ELR (cell line): ENCODE results near the gene TUBA3C.
"Not testable (repeated sequence)": the region's sequence is repeated elsewhere in the genome, so short reads cannot be mapped to it uniquely, and the experiment has no call there.

Experiments used
- DNase-seq: peaks from one replicate; pipeline ENCODE4 v3.0.0-alpha.2; 2015; ENCODE audit warnings: low read depth

The TUBA3C gene

DNA sequence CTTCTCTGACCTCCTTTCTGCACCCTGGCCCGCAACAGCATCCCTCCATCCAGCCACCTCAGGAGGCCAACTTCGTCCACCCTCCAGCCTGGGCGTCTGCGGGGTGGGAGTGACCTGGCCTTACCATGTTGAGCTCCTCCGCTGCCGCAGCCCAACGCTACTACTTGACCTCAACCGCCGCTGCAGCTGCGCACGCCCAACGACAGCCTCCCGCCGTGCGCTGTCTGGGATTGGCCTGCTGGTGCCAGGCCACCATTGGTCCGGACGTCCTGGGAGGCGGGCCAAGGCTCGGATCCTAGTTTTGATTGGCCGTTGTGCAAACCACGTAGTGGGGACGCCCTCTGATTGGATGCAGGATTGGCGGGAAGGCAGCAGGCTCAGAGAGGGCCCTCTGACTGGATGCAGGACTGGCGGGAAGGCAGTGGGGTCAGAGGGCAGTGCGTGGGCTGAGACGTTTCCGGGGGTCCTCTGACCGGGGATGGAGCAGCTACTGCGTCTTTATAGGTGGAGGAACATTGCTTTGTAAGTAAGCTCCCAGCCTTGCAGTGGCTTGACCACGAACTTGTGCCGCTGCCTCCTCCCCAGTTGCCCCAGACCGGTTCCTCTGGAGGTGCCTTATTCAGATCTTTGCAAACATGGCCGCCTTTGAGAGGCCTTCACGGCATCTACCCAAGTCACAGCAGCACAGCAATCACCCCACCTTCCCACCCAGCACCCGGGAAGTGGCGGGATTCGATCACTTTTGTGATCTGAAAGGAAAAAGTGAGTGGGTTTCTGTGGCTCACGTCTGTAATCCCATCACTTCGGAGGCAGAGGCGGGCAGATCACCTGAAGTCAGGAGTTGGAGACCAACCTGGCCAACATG, at the start of gene TUBA3C:
TUBA3C (minus strand) TSS at position 204 of the 865 bp plus-strand sequence; CDS start at position 127, 77 bp downstream.
- DNase-seq = no peak

DNA sequence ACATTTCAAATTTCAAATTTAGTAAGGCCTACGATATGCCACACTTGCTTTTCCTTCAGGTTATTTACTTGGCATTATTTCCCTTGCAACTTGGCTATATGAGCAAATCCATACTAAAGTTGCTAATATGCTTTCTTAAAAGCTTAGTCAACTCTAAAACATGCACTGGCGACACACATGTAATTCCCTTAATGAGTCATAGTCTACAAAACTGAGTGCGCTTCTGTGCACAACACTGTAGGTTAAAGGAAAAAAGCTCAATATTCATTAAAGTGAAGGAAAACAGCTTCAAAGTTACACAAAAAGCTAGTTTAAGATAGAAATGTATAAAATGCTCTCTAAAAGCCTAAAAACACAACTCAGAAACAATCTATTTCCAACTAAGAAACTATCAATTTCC, 25.8 kb upstream of the TUBA3C start:
- not testable (repeated sequence) for DNase-seq

DNA sequence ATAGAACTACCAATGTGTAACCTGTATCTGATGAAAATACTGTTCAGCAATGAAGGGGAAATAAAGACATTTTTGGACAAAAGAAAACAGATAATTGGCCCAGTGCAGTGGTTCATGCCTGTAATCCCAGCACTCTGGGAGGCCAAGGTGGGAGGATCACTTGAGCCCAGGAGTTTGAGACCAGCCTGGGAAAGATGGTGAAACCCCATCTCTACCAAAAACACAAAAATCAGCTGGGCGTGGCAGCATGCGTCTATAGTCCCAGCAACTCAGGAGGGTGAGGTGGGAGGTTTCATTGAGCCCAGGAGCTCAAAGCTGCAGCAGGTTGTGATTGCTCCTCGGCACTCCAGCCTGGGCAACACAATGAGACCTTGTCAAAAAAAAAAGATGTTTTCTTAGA, 11.0 kb upstream of the TUBA3C start:
- not testable (repeated sequence) for DNase-seq

GRCh38 chr13:19189911-19190310, 8.3 kb upstream of the TUBA3C start:
- not testable (repeated sequence) for DNase-seq

DNA sequence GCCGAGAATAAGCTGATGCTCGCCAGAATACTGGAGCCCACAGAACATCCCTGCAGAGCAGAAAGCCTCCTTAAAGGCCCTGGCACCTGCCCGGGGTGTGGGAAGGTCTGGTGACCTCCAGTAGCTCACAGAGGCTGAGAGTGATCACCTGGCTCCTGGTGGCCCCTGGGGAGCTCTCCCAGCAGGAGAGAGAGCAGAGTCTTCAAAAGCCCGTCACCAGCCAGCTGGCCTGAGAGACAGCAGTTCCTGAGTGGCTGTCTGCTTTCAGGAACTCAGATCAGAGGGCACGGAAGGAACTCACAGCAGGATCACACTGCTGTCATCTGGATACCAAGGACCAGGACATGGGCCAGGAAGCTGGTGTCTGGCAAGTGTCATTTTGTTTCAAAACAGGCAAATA, 7.7 kb upstream of the TUBA3C start:
- not testable (repeated sequence) for DNase-seq

DNA sequence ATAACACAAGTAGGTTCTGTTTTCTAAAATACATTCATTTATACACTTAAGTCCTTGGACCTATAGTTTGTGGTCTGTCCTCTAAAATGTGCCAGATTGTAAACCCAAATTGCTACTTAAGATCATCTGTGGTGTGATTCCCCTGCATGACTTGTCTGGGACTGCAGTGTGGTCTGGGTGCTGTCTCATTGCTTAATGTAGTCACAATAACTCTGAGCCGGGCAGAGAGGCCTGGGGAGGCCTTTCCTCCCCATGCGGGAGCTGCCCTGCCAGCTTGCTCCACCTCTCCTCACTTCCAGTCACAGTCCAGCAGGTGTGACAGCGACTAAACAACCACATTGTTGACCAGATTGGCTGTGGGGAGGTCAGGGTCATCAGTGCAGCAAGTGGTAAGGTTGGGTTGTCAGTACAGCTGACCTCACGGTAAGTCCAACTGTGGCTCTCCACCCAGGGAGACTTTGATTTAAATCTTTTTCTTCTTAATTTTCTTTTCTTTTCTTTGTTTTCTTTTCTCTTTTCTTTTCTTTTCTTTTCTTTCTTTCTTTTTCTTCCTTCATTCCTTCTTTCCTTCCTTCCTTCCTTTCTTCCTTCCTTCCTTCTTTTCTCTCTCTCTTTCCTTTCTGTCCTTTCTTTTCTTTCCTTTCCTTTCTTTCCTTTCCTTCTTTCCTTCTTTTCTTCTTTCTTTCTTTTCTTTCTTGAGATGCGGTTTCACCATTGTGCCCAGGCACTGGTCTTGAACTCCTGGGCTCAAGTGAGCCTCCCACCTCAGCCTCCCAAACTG, 4.4 kb upstream of the TUBA3C start:
- DNase-seq = no peak

- no peak for DNase-seq
Measured at GRCh38 chr13:19185086-19185864, 3.7 kb upstream of the TUBA3C start.

- no peak for DNase-seq
Measured at GRCh38 chr13:19184176-19184575, 2.6 kb upstream of the TUBA3C start.

- no peak for DNase-seq
Measured at GRCh38 chr13:19183676-19184075, 2.1 kb upstream of the TUBA3C start.

GRCh38 chr13:19182536-19182935, 912 bp upstream of the TUBA3C start:
- no peak for DNase-seq

DNA sequence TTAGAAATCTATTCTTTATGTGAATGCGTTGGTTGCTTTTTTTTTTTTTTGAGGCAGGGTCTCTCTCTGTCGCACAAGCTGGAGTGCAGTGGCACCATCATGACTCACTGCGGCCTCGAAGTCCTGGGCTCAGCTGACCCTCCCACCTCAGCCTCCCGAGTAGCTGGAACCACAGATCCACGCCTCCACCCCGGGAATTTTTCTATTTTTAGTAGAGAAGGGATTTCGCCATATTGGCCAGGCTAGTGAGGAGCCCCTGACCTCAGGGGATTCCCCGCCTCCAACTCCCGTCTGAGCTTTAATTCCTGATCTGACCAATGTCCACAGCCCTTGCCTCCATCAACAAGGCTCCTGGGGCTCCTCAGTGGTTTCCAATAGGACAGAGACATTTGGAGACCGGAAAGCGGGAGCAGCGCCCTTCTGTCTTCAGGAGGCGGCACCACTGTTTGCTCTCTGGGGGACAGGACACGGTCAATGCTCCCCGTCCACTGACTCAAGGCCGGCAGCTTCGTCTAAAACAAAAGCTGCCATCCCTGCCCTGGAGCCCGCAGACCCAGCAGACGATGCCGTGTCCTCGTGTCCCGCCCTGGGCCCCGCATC, 503 bp downstream of the TUBA3C start:
- no peak for DNase-seq

GRCh38 chr13:19179916-19180315, 1.7 kb downstream of the TUBA3C start:
- DNase-seq = no peak

DNA sequence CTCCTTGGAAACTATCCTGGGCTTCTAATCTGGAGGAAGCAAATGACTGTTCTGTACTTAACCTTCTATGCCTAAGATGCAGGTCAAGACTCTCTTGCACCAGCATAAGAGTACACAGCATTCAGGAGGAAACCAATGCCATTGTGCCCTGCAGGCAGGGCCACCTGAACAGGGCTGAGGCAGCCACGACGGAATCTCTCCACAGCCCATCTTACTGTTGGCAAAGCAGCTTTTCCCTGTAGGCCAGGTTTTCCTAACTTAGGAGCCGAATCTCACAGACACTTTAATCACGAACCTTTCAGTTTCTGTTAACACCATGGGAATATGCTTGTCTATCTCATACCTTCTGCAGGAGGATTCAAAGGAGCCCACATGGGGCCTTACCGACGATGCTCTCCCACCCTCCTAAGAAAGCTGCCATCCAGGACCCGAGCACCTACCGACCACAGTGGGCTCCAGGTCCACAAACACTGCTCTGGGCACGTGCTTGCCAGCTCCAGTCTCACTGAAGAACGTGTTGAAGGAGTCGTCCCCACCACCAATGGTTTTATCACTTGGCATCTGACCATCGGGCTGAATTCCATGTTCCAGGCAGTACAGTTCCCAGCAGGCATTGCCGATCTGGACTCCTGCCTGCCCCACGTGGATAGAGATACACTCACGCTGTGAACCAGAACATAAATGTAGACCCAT, 2.6 kb downstream of the TUBA3C start:
- no peak for DNase-seq

DNA sequence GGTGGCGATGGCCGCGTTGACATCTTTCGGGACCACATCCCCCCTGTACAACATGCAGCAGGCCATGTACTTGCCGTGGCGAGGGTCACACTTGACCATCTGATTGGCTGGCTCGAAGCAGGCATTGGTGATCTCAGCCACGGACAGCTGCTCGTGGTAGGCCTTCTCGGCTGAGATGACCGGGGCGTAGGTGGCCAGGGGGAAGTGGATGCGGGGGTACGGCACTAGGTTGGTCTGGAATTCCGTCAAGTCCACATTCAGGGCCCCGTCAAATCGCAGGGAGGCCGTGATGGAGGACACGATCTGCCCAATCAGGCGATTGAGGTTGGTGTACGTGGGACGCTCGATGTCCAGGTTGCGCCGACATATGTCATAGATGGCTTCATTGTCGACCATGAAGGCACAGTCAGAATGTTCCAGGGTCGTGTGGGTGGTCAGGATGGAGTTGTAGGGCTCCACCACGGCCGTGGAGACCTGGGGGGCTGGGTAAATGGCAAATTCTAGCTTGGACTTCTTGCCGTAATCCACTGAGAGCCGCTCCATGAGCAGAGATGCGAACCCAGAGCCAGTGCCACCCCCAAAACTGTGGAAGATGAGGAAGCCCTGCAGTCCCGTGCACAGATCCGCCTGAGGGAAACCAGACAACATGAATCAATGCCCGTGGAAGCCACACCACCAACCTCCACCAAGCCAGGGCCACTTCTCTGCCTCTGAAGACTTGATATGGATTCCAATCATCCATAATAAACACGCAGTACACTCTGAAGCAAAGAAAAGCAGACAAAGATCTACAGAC, 4.4 kb downstream of the TUBA3C start:
- DNase-seq = not testable (repeated sequence)

DNA sequence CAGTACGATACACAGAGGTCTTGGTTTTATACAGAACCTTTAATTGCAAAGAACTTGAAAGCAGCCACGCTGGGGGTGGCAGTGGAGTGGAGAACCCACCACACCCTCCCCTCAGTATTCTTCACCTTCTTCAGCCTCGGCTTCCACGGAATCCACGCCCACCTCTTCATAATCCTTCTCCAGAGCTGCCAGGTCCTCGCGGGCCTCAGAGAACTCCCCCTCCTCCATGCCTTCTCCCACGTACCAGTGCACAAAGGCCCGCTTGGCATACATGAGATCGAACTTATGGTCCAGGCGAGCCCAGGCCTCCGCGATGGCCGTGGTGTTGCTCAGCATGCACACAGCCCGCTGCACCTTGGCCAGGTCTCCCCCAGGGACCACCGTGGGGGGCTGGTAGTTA, 7.9 kb downstream of the TUBA3C start:
- DNase-seq = no peak

GRCh38 chr13:19172647-19173030, 9.0 kb downstream of the TUBA3C start:
- no peak for DNase-seq

DNA sequence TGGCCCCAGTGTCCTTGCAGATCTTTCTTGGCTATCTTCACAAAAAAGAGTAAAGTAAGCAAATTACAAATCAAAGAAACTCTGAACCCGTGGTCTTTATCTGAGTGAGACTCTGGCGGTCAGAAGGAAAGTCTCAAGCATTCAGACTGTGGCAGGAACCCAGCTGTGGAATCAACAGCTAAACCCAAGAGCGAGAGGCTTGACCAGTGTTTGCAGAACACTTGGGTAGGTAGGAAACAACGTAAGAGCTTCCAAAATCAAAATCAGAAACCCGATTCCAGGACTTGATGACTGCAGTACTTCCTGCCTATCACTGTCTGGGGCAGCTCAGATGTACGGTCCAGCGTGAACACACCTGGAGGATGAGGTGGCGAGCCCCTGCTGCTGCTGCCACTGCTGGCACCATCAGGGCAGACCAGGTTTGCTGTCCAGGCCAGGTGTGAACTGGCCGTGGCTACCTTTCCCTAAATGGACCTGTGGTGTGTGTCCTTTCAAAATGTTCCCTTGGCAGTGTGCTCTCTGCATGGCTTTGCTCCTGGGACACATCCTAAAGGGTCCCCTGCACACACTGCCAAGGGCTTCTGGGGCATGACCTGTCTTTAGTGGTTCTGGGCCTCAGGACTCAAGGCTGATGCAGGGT, 9.5 kb downstream of the TUBA3C start:
- DNase-seq = no peak

GRCh38 chr13:19171563-19171962, 10.1 kb downstream of the TUBA3C start:
- no peak for DNase-seq

- no peak for DNase-seq
Measured at GRCh38 chr13:19169991-19170390, 11.6 kb downstream of the TUBA3C start.

GRCh38 chr13:19169496-19169895, 12.1 kb downstream of the TUBA3C start:
- no peak for DNase-seq
